Ovary (tissue), 3 donors: ENCODE results near the gene ATF7IP.

ENCODE experiments used
- POLR2A ChIP-seq: fragments of 450-650 bp; IDR thresholded peaks from one replicate; pipeline ENCODE4 v1.6.1; 2017; ENCODE audit warnings: antibody characterized with exemption, mild to moderate bottlenecking, moderate library complexity
- TF ChIP-seq, protein P1 (sequence below), 3 donors: fragments of 450-650 bp in 2 of 3; fragments of 200-600 bp in 1 of 3; IDR thresholded peaks; one replicate each; pipeline versions ENCODE4 v1.5.1 to v1.8.0; 2016 to 2022; ENCODE audit warnings: antibody characterized with exemption in 3 of 3, mild to moderate bottlenecking in 1 of 3
- donor health status: DM: no; HTN: no; CAD: no.

DNA sequence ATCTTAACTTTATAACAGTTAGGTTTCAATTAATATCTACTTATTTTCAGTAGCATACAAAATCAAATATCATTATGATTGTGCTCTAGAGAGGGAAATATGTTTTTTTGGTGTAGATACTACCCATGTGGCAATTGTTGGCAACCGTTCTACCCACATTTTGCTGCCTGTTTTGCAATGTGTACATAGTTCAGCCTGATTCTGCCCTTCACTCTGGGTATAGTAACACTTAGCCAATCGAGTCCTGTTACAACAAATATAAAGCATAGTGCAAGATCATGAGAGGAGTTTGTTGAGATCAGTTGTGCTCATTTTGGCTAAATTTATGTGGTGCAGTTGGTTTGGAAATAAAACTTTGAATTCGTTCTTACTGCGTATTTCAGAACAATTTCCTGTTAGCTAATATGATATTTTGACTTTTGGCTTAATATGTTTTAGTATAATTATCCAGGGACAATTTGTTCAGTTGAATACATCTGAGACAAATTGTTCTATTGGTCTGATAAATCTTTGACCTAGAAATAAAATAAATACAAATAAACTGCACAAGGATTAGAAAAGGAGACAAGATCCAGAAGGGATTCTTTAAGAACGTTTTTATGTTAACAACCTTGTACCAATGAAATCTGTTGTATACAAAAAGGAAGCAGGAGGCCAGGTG, 76.9 kb downstream of the ATF7IP start:
- TF ChIP-seq, protein P1, sequence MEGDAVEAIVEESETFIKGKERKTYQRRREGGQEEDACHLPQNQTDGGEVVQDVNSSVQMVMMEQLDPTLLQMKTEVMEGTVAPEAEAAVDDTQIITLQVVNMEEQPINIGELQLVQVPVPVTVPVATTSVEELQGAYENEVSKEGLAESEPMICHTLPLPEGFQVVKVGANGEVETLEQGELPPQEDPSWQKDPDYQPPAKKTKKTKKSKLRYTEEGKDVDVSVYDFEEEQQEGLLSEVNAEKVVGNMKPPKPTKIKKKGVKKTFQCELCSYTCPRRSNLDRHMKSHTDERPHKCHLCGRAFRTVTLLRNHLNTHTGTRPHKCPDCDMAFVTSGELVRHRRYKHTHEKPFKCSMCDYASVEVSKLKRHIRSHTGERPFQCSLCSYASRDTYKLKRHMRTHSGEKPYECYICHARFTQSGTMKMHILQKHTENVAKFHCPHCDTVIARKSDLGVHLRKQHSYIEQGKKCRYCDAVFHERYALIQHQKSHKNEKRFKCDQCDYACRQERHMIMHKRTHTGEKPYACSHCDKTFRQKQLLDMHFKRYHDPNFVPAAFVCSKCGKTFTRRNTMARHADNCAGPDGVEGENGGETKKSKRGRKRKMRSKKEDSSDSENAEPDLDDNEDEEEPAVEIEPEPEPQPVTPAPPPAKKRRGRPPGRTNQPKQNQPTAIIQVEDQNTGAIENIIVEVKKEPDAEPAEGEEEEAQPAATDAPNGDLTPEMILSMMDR (IDR thresholded peaks at IDR 0.05): no peak
- TF ChIP-seq POLR2A: no peak
